HFFc6 (cell line): ENCODE measurements around the gene AIPL1. TPM values are rescaled to one million over a fixed set of nuclear protein-coding genes. Genes with fewer than 3 reads are reported as not detected.

ENCODE experiments used
- DNase-seq: peaks from one replicate; pipeline ENCODE4 v3.0.0-alpha.2; 2018
- H3K27ac Mint-ChIP-seq: 2 replicates; pipeline ENCODE4 v1.8.0; 2020; ENCODE audit warnings: mild to moderate bottlenecking, mixed read lengths
- H3K27me3 Mint-ChIP-seq: 2 replicates; pipeline ENCODE4 v1.8.0; 2021; ENCODE audit warnings: mild to moderate bottlenecking, moderate library complexity, mixed read lengths; ENCODE audit not compliant: insufficient read depth
- H3K36me3 Mint-ChIP-seq: 2 replicates; pipeline ENCODE4 v1.8.0; 2021; ENCODE audit warnings: low read depth, mixed read lengths
- H3K4me1 Mint-ChIP-seq: 2 replicates; pipeline ENCODE4 v1.8.0; 2020; ENCODE audit warnings: low read depth, mixed read lengths
- H3K4me3 Mint-ChIP-seq: 2 replicates; pipeline ENCODE4 v1.8.0; 2020; ENCODE audit warnings: mild to moderate bottlenecking, moderate library complexity, mixed read lengths
- H3K9me3 Mint-ChIP-seq: 2 replicates; pipeline ENCODE4 v1.8.0; 2020; ENCODE audit warnings: mild to moderate bottlenecking, mixed read lengths
- total RNA-seq, 6 experiments: library from RNA; stranded (reverse); fragmentation: NEBNext Ultra II Directional; extraction: Animal tissue kit (Norgen Biotek cat#: 25700); gene quantifications; 2 replicates in 1 of 6; 3 replicates in 5 of 6; pipeline ENCODE4 v1.2.3, GENCODE V29; 2021
- TF ChIP-seq, protein P1 (sequence below): fragments of 200-600 bp; sonication (generic); IDR thresholded peaks from 2 replicates; pipeline ENCODE4 v1.5.0; 2021; ENCODE audit warnings: antibody characterized with exemption, mild to moderate bottlenecking

The AIPL1 gene
- total RNA-seq, 6 experiments from 2014 or later, result not detected

DNA sequence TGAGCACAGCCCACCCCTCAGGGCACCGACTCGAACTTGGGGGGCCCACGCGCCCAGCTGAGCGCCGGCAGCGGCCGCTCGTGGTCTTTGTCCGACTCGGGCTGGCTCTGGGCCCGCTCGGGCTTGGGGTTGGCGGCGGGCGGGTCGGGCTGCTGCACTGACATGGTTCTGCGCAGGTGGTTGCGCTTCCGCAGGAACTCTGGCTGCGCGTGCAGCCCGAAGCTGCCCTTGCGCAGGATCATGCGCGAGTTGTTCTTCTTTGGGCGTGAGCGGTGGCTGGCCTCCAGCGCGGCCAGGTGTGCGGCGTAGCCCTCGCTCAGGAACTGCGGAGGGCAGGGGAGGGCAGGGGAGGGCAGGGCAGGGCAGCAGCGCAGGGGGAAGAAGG lies 20.4 kb upstream of the AIPL1 start:
- Mint-ChIP-seq H3K4me1 (peaks cover 16% of the 10 kb centered on the region), H3K4me3 (no peak overlapping the region), H3K27ac (no peak overlapping the region), H3K36me3 (no peaks in the 10 kb centered on the region), H3K9me3 (no peaks in the 10 kb centered on the region), H3K27me3 (peaks cover 2% of the 10 kb centered on the region)
- TF ChIP-seq, protein P1, sequence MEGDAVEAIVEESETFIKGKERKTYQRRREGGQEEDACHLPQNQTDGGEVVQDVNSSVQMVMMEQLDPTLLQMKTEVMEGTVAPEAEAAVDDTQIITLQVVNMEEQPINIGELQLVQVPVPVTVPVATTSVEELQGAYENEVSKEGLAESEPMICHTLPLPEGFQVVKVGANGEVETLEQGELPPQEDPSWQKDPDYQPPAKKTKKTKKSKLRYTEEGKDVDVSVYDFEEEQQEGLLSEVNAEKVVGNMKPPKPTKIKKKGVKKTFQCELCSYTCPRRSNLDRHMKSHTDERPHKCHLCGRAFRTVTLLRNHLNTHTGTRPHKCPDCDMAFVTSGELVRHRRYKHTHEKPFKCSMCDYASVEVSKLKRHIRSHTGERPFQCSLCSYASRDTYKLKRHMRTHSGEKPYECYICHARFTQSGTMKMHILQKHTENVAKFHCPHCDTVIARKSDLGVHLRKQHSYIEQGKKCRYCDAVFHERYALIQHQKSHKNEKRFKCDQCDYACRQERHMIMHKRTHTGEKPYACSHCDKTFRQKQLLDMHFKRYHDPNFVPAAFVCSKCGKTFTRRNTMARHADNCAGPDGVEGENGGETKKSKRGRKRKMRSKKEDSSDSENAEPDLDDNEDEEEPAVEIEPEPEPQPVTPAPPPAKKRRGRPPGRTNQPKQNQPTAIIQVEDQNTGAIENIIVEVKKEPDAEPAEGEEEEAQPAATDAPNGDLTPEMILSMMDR, result no peak
- no peak for DNase-seq

DNA sequence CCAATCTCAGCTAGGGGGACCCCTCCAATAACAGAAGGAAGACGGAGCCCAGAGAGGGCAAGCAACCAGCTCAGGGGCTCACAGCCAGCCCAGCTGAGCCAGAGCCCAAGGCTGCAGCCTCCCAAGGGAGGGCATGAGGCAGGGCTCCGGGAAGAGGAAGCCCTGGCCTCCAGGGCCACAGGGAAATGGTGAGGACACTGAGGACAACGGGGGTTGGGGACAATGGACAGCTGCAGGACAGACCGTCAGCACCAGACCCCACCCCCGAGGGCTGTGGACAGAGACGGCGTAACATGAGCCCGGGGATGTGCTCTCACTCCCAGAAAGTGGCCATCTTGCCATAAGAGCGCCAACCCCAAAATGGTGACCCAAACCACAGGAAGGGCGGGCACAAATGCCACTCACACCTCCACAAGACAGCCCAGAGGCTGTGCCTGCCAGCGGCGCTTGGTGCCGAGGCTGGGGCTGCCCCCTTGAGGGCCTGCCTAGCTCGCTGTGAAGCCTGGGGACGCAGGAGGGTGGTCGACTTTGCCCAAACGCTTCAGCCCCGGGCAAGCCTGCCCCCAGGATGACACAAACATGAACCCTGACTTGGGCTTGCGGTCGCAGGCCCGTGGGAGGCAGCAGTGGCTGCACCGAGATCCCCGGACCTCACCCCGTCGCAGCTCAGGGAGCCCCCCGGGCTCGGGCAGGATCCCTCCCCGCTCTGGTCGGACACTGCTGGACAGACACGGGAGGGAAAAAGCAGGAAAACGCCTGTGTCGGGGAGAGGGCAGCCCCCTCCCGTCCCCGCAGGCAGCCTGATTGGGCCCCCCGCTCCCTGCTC lies 19.8 kb upstream of the AIPL1 start:
- H3K4me1 Mint-ChIP-seq, result peaks cover 16% of the 10 kb centered on the region
- H3K4me3 Mint-ChIP-seq, result no peak overlapping the region
- no peak for DNase-seq
- H3K9me3 Mint-ChIP-seq, result no peaks in the 10 kb centered on the region
- H3K27me3 Mint-ChIP-seq, result peaks cover 2% of the 10 kb centered on the region
- 0 out of 2 replicates have a peak, but pooled peaks cover 4% of the 10 kb centered on the region for H3K36me3 Mint-ChIP-seq
- TF ChIP-seq, protein P1, result no peak
- no peak overlapping the region for H3K27ac Mint-ChIP-seq

DNA sequence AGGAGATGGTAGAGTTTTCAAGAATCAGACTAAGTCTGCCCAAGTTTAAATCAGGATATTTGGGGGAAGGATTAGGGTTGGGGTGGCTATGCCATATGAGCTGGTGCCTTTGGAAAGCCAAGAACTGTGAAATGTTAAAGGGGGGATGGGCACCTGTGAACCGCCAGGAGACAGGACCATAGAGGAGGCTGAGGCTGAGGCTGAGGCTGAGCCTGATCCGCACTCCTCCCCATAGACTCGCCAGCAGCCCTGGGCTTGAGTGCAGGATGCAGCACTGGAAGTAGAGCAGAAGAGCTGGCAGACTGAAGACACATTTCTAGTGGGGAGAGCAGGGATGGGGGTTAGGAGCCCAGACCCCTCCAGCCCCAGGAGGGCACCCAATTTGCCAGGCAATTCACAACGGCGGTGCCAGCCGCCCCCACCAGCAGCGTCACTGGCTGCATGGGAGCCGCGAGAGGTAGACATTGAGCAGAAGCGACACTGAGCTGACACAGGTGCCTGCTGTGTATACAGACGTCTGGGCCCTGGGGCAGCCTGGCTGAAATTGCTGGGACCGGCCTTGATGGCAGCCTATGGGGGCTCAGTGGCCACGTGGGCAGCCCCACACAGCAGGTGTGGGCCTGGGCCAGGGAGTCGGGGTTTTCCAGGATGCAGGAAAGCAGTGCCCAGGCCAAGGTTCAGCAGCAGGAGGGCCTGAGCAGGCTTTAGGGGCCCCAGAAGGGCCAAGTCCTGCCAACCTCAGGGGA lies 18.5 kb upstream of the AIPL1 start:
- H3K36me3 Mint-ChIP-seq, result 0 out of 2 replicates have a peak, but pooled peaks cover 7% of the 10 kb centered on the region
- no peaks in the 10 kb centered on the region for H3K9me3 Mint-ChIP-seq
- H3K27ac Mint-ChIP-seq, result no peak overlapping the region
- TF ChIP-seq, protein P1, result no peak
- H3K4me3 Mint-ChIP-seq, result no peak overlapping the region
- DNase-seq, result no peak
- H3K4me1 Mint-ChIP-seq, result peaks cover 16% of the 10 kb centered on the region
- H3K27me3 Mint-ChIP-seq, result peaks cover 2% of the 10 kb centered on the region

DNA sequence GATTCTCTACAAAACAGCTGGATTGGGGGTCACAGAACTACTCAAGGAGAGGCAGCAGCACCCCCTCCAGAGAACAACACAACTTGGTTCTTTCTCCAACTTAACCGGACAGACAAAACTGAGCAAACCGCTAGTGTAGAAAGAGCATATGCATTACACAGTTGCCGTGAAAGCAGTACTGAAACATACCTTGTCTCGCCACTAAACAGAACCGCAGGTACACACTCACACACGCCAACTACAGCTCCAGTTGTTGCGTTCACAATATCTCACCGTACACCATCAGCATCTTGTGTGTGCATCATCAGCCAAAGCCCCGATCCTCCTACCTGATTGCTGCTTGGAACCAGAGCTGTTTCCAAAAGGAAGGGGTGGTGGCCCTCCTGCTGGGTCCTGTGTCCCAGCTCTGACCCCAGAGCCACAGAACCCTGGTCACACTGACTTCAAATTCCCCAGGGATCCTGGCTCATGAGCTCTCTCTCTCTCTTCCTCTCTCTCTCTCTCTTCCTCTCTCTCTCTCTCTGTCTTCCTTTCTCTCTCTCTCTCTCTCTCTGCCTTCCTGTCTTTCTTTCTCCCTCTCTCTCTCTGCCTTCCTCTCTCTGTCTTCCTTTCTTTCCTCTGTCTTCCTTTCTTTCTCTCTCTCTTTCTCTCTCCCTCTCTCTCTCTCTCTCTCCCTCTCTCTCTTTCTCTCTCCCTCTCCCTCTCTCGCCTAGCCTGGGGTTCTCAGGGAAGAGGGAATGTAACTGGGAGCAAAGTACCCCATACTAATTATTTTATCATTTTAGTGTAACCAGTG lies 17.7 kb upstream of the AIPL1 start:
- no peak for DNase-seq

More for the DNA sequence above, 17.7 kb upstream of the AIPL1 start:
- Mint-ChIP-seq H3K4me3 (no peak overlapping the region), H3K27me3 (peaks cover 2% of the 10 kb centered on the region), H3K27ac (no peak overlapping the region), H3K36me3 (0 out of 2 replicates have a peak, but pooled peaks cover 7% of the 10 kb centered on the region), H3K4me1 (peaks cover 15% of the 10 kb centered on the region), H3K9me3 (no peaks in the 10 kb centered on the region)
- TF ChIP-seq, protein P1, result no peak
